Trophoblast cell (in vitro differentiated cells and primary cell): ENCODE results near the gene CMTM1.
"Not testable (repeated sequence)": the region's sequence is repeated elsewhere in the genome, so short reads cannot be mapped to it uniquely, and the experiment has no call there.

Experiments
- DNase-seq, 2 donors: peaks; one replicate each; pipeline ENCODE4 v3.0.0-alpha.2; 2016
- H2AFZ ChIP-seq: 2 replicates; pipeline ENCODE4 v1.6.1; 2013; ENCODE audit warnings: low read length, moderate library complexity, mild to moderate bottlenecking; ENCODE audit not compliant: insufficient read depth, poor library complexity
- H2AK5ac ChIP-seq: 2 replicates; pipeline ENCODE4 v1.6.1; 2013; ENCODE audit warnings: mild to moderate bottlenecking, low read length
- H2BK120ac ChIP-seq: 2 replicates; pipeline ENCODE4 v1.6.1; 2013; ENCODE audit warnings: low read length, mild to moderate bottlenecking, moderate library complexity; ENCODE audit not compliant: insufficient read depth, poor library complexity
- H2BK12ac ChIP-seq: 2 replicates; pipeline ENCODE4 v1.6.1; 2013; ENCODE audit warnings: mild to moderate bottlenecking, low read length, moderate library complexity
- H2BK5ac ChIP-seq: 2 replicates; pipeline ENCODE4 v1.6.1; 2013; ENCODE audit warnings: low read length, low read depth, moderate library complexity, mild to moderate bottlenecking; ENCODE audit not compliant: poor library complexity
- H3K14ac ChIP-seq: 2 replicates; pipeline ENCODE4 v1.6.1; 2013; ENCODE audit warnings: mild to moderate bottlenecking, low read length
- H3K18ac ChIP-seq: 2 replicates; pipeline ENCODE4 v1.6.1; 2013; ENCODE audit warnings: mild to moderate bottlenecking, low read length
- H3K23ac ChIP-seq: 2 replicates; pipeline ENCODE4 v1.6.1; 2013; ENCODE audit warnings: low read length
- H3K27ac ChIP-seq: 2 replicates; pipeline ENCODE4 v1.5.1; 2013; ENCODE audit warnings: low read depth, mild to moderate bottlenecking, inconsistent platforms, low read length, moderate library complexity
- H3K27me3 ChIP-seq: 2 replicates; pipeline ENCODE4 v1.6.1; 2013; ENCODE audit warnings: inconsistent platforms, mild to moderate bottlenecking, low read length, moderate library complexity; ENCODE audit not compliant: insufficient read depth
- H3K36me3 ChIP-seq, 2 experiments: 1 replicate in 1 of 2; 2 replicates in 1 of 2; pipeline ENCODE4 v1.6.1; 2013; ENCODE audit warnings: low read length in 2 of 2, mild to moderate bottlenecking in 2 of 2, moderate library complexity in 1 of 2; ENCODE audit not compliant: insufficient read depth in 2 of 2, control insufficient read depth in 1 of 2
- H3K4ac ChIP-seq: 2 replicates; pipeline ENCODE4 v1.6.1; 2013; ENCODE audit warnings: low read depth, mild to moderate bottlenecking, low read length, moderate library complexity
- H3K4me1 ChIP-seq, 2 experiments: 1 replicate in 1 of 2; 2 replicates in 1 of 2; pipeline ENCODE4 v1.6.1; 2013; ENCODE audit warnings: low read length in 2 of 2, mild to moderate bottlenecking in 2 of 2, moderate library complexity in 1 of 2; ENCODE audit not compliant: insufficient read depth in 2 of 2, control insufficient read depth in 1 of 2
- H3K4me2 ChIP-seq: 2 replicates; pipeline ENCODE4 v1.6.1; 2013; ENCODE audit warnings: inconsistent platforms, mild to moderate bottlenecking, low read length, moderate library complexity
- H3K4me3 ChIP-seq: 2 replicates; pipeline ENCODE4 v1.5.1; 2013; ENCODE audit warnings: mild to moderate bottlenecking, low read depth, low read length, inconsistent platforms
- H3K79me1 ChIP-seq: one replicate; pipeline ENCODE4 v1.6.1; 2013; ENCODE audit warnings: low read length
- H3K79me2 ChIP-seq: 2 replicates; pipeline ENCODE4 v1.6.1; 2013; ENCODE audit warnings: low read length, mild to moderate bottlenecking; ENCODE audit not compliant: control insufficient read depth, insufficient read depth, poor library complexity
- H3K9ac ChIP-seq: 2 replicates; pipeline ENCODE4 v1.6.1; 2013; ENCODE audit warnings: mild to moderate bottlenecking, low read length
- H3K9me3 ChIP-seq: 2 replicates; pipeline ENCODE4 v1.6.1; 2013; ENCODE audit warnings: low read depth, mild to moderate bottlenecking, control low read depth, inconsistent platforms, low read length; ENCODE audit not compliant: insufficient read depth
- H4K12ac ChIP-seq: 2 replicates; pipeline ENCODE4 v1.6.1; 2013; ENCODE audit warnings: low read depth, mild to moderate bottlenecking, low read length, moderate library complexity
- H4K8ac ChIP-seq: 2 replicates; pipeline ENCODE4 v1.6.1; 2013; ENCODE audit warnings: low read depth, mild to moderate bottlenecking, low read length, moderate library complexity
- H4K91ac ChIP-seq: one replicate; pipeline ENCODE4 v1.6.1; 2013; ENCODE audit warnings: low read depth, mild to moderate bottlenecking, low read length, moderate library complexity
- WGBS: extraction: QIAGEN DNeasy Blood & Tissue Kit; methylation state at CpG from one replicate; pipeline ENCODE4 v1.1.7; 2013; ENCODE audit warnings: missing lambda C conversion rate; ENCODE audit not compliant: insufficient read length, insufficient coverage; ENCODE audit errors: extremely low coverage; 5-methylcytosine and 5-hydroxymethylcytosine counted together

The CMTM1 gene

GRCh38 chr16:66611911-66612310, 45.7 kb downstream of the CMTM1 start:
- H3K4me1 ChIP-seq: peaks cover 7 to 17% of the 10 kb centered on the region in 2 experiments
- H3K9ac ChIP-seq, H2AK5ac ChIP-seq, H3K79me2 ChIP-seq, H3K23ac ChIP-seq, H3K79me1 ChIP-seq, H3K18ac ChIP-seq, H2AFZ ChIP-seq, H4K91ac ChIP-seq, H3K4me3 ChIP-seq, H3K4ac ChIP-seq, H3K9me3 ChIP-seq, H3K27ac ChIP-seq, DNase-seq, H4K12ac ChIP-seq, H3K14ac ChIP-seq, H2BK12ac ChIP-seq, H2BK120ac ChIP-seq, H4K8ac ChIP-seq, H3K27me3 ChIP-seq, H3K4me2 ChIP-seq, H2BK5ac ChIP-seq: not testable (repeated sequence)
- WGBS: no CpG with 5 or more reads among the region's 8 CpGs
- H3K36me3 ChIP-seq: peaks cover 51% of the 10 kb centered on the region in 2 experiments

GRCh38 chr16:66612422-66612821, 46.2 kb downstream of the CMTM1 start:
- Histone ChIP-seq H3K9me3 (peaks cover 6% of the 10 kb centered on the region), H3K4me2 (no peak overlapping the region), H2AK5ac (no peak overlapping the region), H3K27ac (no peak overlapping the region), H3K4me1 (peaks cover 7 to 15% of the 10 kb centered on the region in 2 experiments), H4K8ac (no peak overlapping the region), H3K79me1 (no peaks in the 10 kb centered on the region), H3K4me3 (no peak overlapping the region), H3K4ac (no peak overlapping the region), H2BK120ac (no peak overlapping the region), H4K12ac (no peak overlapping the region), H4K91ac (no peak overlapping the region), H3K79me2 (no peaks in the 10 kb centered on the region), H3K9ac (no peak overlapping the region), H3K18ac (no peak overlapping the region), H3K36me3 (peaks cover 49 to 51% of the 10 kb centered on the region in 2 experiments), H2BK12ac (no peak overlapping the region), H3K14ac (no peak overlapping the region), H2AFZ (no peak overlapping the region), H2BK5ac (no peak overlapping the region), H3K27me3 (no peaks in the 10 kb centered on the region), H3K23ac (no peak overlapping the region)
- DNase-seq: no peak
- no CpG with 5 or more reads among the region's 14 CpGs for WGBS

- Histone ChIP-seq H2BK5ac (no peak overlapping the region), H3K4me3 (no peak overlapping the region), H3K4me2 (no peak overlapping the region), H3K79me1 (no peaks in the 10 kb centered on the region), H2BK12ac (no peak overlapping the region), H2BK120ac (no peak overlapping the region), H2AK5ac (no peak overlapping the region), H3K36me3 (peaks cover 41 to 43% of the 10 kb centered on the region in 2 experiments), H2AFZ (no peak overlapping the region), H4K12ac (no peak overlapping the region), H4K91ac (no peak overlapping the region), H3K27ac (no peak overlapping the region), H3K9ac (no peak overlapping the region), H3K27me3 (no peaks in the 10 kb centered on the region), H3K79me2 (no peaks in the 10 kb centered on the region), H3K14ac (no peak overlapping the region), H3K23ac (no peak overlapping the region), H3K9me3 (peaks cover 6% of the 10 kb centered on the region), H3K4me1 (peaks cover 12% of the 10 kb centered on the region in 2 experiments), H3K18ac (no peak overlapping the region), H3K4ac (no peak overlapping the region), H4K8ac (no peak overlapping the region)
- no CpG with 5 or more reads among the region's 12 CpGs for whole genome bisulfite sequencing
- peak; percentile 97 to 98 for DNase-seq
Measured at GRCh38 chr16:66614161-66614802, 48.0 kb downstream of the CMTM1 start.

DNA sequence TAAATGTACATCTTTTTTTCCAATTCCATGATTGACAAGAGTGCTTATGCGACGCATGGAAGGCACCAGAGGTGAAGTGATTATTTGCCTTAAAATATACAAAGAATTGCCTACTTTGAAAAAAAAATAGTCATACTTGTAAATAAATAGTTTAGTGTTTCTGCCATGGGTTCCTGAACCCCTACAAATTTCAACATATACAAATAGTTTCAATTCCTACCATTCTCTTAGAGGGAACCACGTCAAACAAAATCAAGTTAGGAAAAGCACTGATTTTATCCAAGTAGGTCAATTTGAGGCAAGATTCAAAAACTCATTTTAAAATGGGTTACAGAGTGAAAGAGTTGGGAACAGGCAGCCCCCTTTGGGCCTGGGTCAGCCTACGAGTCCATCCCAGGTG, 49.9 kb downstream of the CMTM1 start:
- Histone ChIP-seq H2AK5ac (no peak overlapping the region), H3K9ac (no peak overlapping the region), H3K79me1 (no peaks in the 10 kb centered on the region), H3K9me3 (peaks cover 4% of the 10 kb centered on the region), H3K4ac (no peak overlapping the region), H4K8ac (no peak overlapping the region), H3K4me3 (no peak overlapping the region), H3K14ac (no peak overlapping the region), H3K18ac (no peak overlapping the region), H3K27ac (no peak overlapping the region), H2BK12ac (no peak overlapping the region), H3K4me2 (no peak overlapping the region), H3K27me3 (no peaks in the 10 kb centered on the region), H3K36me3 (peaks cover 25 to 26% of the 10 kb centered on the region in 2 experiments), H4K12ac (no peak overlapping the region), H3K23ac (no peak overlapping the region), H3K4me1 (peaks cover 12 to 17% of the 10 kb centered on the region in 2 experiments), H3K79me2 (no peaks in the 10 kb centered on the region), H2BK5ac (no peak overlapping the region), H2BK120ac (no peak overlapping the region), H4K91ac (no peak overlapping the region), H2AFZ (no peak overlapping the region)
- peak in 1 of 2 donors; percentile 46 for DNase-seq
- no CpG with 5 or more reads among the region's 4 CpGs for WGBS
